ENCODE measurements around the gene NDUFS6.

Gene NDUFS6

DNA sequence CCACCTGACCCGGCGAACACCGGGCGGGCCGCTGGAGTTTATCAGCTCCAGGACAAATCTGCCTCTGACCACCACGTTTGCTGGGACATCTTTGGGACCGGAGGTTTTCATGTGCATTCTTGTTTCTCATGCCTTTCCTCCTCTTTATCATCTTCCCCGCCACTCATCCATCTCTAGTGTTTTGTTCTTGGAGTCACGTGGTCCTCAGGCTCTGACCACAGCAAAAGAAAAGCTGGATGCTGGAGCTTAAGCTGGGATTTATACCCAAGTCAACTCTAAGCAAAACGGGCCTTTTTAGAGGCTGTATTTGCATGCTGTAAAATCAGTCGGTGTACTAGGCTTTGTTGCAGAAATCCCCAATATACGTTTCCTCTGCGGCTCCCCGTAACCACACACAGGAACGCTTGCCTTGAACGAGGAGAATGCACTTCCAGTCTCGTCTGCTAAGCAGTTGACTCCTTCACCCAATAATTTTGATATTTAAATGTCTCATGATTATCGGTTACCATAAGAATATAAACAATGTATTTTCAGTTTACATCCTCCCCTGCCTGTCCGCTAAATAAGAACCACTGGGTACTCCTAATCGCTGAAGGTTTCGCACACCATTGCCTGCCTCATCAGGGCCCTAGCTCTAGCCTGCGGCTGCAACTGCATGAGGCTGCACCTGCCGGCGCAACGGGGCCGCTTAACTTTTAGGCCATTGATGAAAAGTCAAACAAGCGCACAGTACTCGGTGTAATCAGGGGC lies 560 bp upstream of the NDUFS6 start:
- H3K9me3 Mint-ChIP-seq = no peaks in the 10 kb centered on the region
- H3K4me3 Mint-ChIP-seq = peak overlapping the region; percentile 87 to 97
- no peaks in the 10 kb centered on the region for H3K27me3 Mint-ChIP-seq
- peak; percentile 61 for ATAC-seq (replicated peaks)
- H3K4me1 Mint-ChIP-seq (ENCODE audit: low read depth in 2 of 2) = peaks cover 47 to 48% of the 10 kb centered on the region in 2 donors
- peak overlapping the region; percentile 95 to 97 for H3K27ac Mint-ChIP-seq
- peak; percentile 30 to 64 (median 44) for DNase-seq
- peaks cover 75% of the 10 kb centered on the region for H3K36me3 Mint-ChIP-seq (ENCODE audit: insufficient read depth)

- DNase-seq = no peak
- Mint-ChIP-seq H3K9me3 (no peaks in the 10 kb centered on the region), H3K27ac (peak overlapping the region; percentile 95 to 97), H3K36me3 (ENCODE audit: insufficient read depth) (peaks cover 81% of the 10 kb centered on the region), H3K4me1 (ENCODE audit: low read depth in 2 of 2) (peaks cover 44 to 49% of the 10 kb centered on the region in 2 donors), H3K27me3 (no peaks in the 10 kb centered on the region), H3K4me3 (peak overlapping the region; percentile 87 to 97)
- ATAC-seq (replicated peaks) = no peak
These were observed 724 bp downstream of the NDUFS6 start for GRCh38 chr5:1801967-1802295.

DNA sequence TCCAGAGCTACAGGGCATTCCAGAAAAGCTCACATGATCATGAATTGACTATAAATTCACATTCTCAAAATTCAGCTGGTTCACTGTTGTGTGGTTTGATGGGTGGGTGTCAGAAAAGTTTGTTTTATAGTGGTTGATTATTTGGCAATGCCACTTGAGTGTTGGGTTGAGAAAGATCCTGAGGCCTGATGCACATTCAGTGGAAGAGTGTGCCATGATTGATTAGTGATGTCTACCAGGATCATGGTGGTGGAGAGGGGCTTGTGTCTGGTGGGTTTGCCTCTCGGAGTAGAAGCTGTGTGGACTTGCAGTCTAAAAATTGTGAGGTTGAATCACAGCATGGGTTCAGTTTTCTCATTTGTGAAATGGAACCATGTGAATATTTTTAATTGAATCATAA lies 2.0 kb downstream of the NDUFS6 start:
- peak overlapping the region; percentile 19 to 22 for H3K4me3 Mint-ChIP-seq

GRCh38 chr5:1804001-1804690 lies 2.9 kb downstream of the NDUFS6 start:
- peaks cover 83% of the 10 kb centered on the region for H3K36me3 Mint-ChIP-seq (ENCODE audit: insufficient read depth)
- H3K4me3 Mint-ChIP-seq = no peak overlapping the region
- H3K27me3 Mint-ChIP-seq = no peaks in the 10 kb centered on the region
- peak overlapping the region; percentile 38 to 59 for H3K27ac Mint-ChIP-seq
- H3K4me1 Mint-ChIP-seq (ENCODE audit: low read depth in 2 of 2) = peaks cover 39 to 54% of the 10 kb centered on the region in 2 donors
- no peak for ATAC-seq (replicated peaks)
- no peaks in the 10 kb centered on the region for H3K9me3 Mint-ChIP-seq
- DNase-seq = no peak

More for the DNA sequence above, 2.0 kb downstream of the NDUFS6 start:
- DNase-seq (no peak), ATAC-seq (replicated peaks) (no peak)
- Mint-ChIP-seq H3K27me3 (no peaks in the 10 kb centered on the region), H3K4me1 (ENCODE audit: low read depth in 2 of 2) (peaks cover 48 to 52% of the 10 kb centered on the region in 2 donors), H3K9me3 (no peaks in the 10 kb centered on the region), H3K27ac (peak overlapping the region; percentile 65 to 97), H3K36me3 (ENCODE audit: insufficient read depth) (peaks cover 82% of the 10 kb centered on the region)

- Mint-ChIP-seq H3K27me3 (no peaks in the 10 kb centered on the region), H3K4me3 (no peak overlapping the region), H3K27ac (peak overlapping the region in 1 of 2 donors; percentile 17), H3K9me3 (no peaks in the 10 kb centered on the region), H3K4me1 (ENCODE audit: low read depth in 2 of 2) (peaks cover 35 to 49% of the 10 kb centered on the region in 2 donors), H3K36me3 (ENCODE audit: insufficient read depth) (peaks cover 88% of the 10 kb centered on the region)
- DNase-seq (no peak), ATAC-seq (replicated peaks) (no peak)
These were observed 4.1 kb downstream of the NDUFS6 start for GRCh38 chr5:1805326-1805725.

DNA sequence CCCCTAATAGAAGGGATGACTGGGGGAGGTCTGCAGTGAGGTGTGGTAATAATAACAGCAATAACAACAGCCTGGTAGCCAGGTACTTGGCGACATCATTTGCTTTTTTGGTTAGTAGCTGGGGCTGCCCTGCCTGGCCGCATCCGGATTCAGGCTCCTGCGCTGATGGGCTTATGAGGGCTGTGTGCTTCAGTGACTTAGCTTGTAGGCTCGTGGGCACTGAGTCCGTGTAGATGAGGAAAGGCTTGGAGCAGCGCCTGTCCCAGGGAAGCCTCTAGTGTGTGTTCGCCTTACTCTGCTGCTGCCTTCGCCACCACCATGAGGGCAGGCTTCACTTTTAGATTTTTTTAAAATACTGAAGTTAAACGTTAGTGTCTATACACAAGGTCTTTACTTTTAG lies 4.5 kb downstream of the NDUFS6 start:
- no peaks in the 10 kb centered on the region for H3K27me3 Mint-ChIP-seq
- no peak overlapping the region for H3K27ac Mint-ChIP-seq
- H3K9me3 Mint-ChIP-seq = no peaks in the 10 kb centered on the region
- DNase-seq (no peak), ATAC-seq (replicated peaks) (no peak)
- peaks cover 31 to 45% of the 10 kb centered on the region in 2 donors for H3K4me1 Mint-ChIP-seq (ENCODE audit: low read depth in 2 of 2)
- no peak overlapping the region for H3K4me3 Mint-ChIP-seq
- peaks cover 87% of the 10 kb centered on the region for H3K36me3 Mint-ChIP-seq (ENCODE audit: insufficient read depth)

- peak overlapping the region in 1 of 2 donors; percentile 26 for H3K27ac Mint-ChIP-seq
These were observed 5.0 kb downstream of the NDUFS6 start for GRCh38 chr5:1806199-1806598.

GRCh38 chr5:1806974-1807373 lies 5.8 kb downstream of the NDUFS6 start:
- Mint-ChIP-seq H3K27me3 (no peaks in the 10 kb centered on the region), H3K9me3 (no peaks in the 10 kb centered on the region), H3K27ac (no peak overlapping the region), H3K36me3 (ENCODE audit: insufficient read depth) (peaks cover 91% of the 10 kb centered on the region), H3K4me3 (no peak overlapping the region), H3K4me1 (ENCODE audit: low read depth in 2 of 2) (peaks cover 28 to 41% of the 10 kb centered on the region in 2 donors)
- no peak for ATAC-seq (replicated peaks)
- no peak for DNase-seq

More at GRCh38 chr5:1806199-1806598, 5.0 kb downstream of the NDUFS6 start:
- H3K4me1 Mint-ChIP-seq (ENCODE audit: low read depth in 2 of 2) = peaks cover 28 to 42% of the 10 kb centered on the region in 2 donors
- H3K27me3 Mint-ChIP-seq = no peaks in the 10 kb centered on the region
- peaks cover 86% of the 10 kb centered on the region for H3K36me3 Mint-ChIP-seq (ENCODE audit: insufficient read depth)
- ATAC-seq (replicated peaks) (no peak), DNase-seq (no peak)
- no peak overlapping the region for H3K4me3 Mint-ChIP-seq
- no peaks in the 10 kb centered on the region for H3K9me3 Mint-ChIP-seq

DNA sequence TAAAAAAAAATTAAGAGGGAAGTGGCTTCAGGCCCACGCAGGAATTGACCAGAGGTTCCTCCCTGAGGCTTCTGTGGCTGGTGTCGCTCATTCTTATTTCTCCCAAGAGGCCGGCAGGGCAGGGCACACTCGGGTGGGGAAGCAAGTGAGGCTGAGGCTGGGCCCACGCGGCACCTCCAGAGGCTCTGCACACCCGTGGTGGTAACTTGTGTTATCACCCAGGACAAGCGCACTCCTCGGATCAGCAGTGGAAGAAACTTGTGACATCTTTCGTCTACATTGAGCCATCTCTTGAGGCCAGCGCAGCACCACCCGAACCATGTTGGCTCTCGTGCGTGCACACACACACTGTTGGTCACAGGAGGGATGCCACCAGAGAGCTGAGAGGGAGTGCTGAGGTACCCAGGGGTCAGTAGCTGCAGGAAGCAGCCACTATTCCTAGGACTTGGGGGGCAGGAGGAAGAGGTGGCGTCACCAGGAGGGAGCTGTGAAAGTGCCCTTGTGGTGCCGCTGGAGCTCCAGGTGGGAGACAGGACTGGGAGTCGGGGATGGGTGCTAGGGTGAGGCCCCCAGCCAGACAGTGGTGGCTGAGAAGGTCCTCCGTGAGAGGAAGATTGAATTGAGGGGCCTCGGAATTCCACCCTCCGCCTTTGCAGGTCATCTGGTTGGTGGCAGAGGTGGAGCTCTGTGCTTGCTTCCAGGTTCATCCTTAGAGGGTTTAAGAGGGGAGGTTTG lies 6.4 kb downstream of the NDUFS6 start:
- H3K27me3 Mint-ChIP-seq = no peaks in the 10 kb centered on the region
- H3K4me3 Mint-ChIP-seq = no peak overlapping the region
- DNase-seq (no peak), ATAC-seq (replicated peaks) (no peak)
- peaks cover 92% of the 10 kb centered on the region for H3K36me3 Mint-ChIP-seq (ENCODE audit: insufficient read depth)
- H3K27ac Mint-ChIP-seq = peak overlapping the region in 1 of 2 donors; percentile 7
- H3K4me1 Mint-ChIP-seq (ENCODE audit: low read depth in 2 of 2) = peaks cover 25 to 34% of the 10 kb centered on the region in 2 donors
- no peaks in the 10 kb centered on the region for H3K9me3 Mint-ChIP-seq

- Mint-ChIP-seq H3K27ac (peak overlapping the region in 1 of 2 donors; percentile 7), H3K4me1 (ENCODE audit: low read depth in 2 of 2) (peaks cover 20 to 27% of the 10 kb centered on the region in 2 donors), H3K4me3 (no peak overlapping the region), H3K36me3 (ENCODE audit: insufficient read depth) (peaks cover 95% of the 10 kb centered on the region), H3K9me3 (no peaks in the 10 kb centered on the region), H3K27me3 (no peaks in the 10 kb centered on the region)
- ATAC-seq (replicated peaks) (no peak), DNase-seq (no peak)
These were observed 7.2 kb downstream of the NDUFS6 start for GRCh38 chr5:1808439-1808838.

- peaks cover 94% of the 10 kb centered on the region for H3K36me3 Mint-ChIP-seq (ENCODE audit: insufficient read depth)
- no peak for DNase-seq
- no peak overlapping the region for H3K27ac Mint-ChIP-seq
- H3K27me3 Mint-ChIP-seq = no peaks in the 10 kb centered on the region
- peaks cover 12 to 27% of the 10 kb centered on the region in 2 donors for H3K4me1 Mint-ChIP-seq (ENCODE audit: low read depth in 2 of 2)
- no peaks in the 10 kb centered on the region for H3K9me3 Mint-ChIP-seq
- no peak overlapping the region for H3K4me3 Mint-ChIP-seq
- no peak for ATAC-seq (replicated peaks)
These were observed 8.3 kb downstream of the NDUFS6 start for GRCh38 chr5:1809416-1810035.

DNA sequence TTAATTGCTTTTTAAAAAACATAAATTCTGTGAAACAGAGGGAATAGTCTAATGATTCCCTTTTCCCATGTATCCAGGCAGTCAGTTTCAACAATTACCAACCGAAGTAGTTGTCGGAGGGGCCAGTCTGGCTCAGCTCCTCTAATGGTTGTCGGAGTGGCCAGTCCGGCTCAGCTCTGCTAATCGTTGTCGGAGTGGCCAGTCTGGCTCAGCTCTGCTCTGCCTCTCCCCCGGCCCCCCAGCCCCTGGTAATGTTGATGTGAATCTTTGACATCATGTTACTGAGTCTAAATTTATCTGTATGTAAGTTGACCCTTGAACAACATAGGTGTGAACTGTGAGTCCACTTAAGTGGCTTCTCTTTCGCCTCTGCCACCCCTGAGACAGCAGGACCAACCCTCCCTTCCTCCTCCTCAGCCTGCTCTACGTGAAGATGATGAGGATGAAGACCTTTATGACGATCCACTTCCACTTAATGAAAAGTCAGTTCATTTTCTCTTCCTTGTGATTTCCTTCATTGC lies 9.4 kb downstream of the NDUFS6 start:
- peaks cover 11 to 27% of the 10 kb centered on the region in 2 donors for H3K4me1 Mint-ChIP-seq (ENCODE audit: low read depth in 2 of 2)
- H3K4me3 Mint-ChIP-seq = no peak overlapping the region
- peaks cover 93% of the 10 kb centered on the region for H3K36me3 Mint-ChIP-seq (ENCODE audit: insufficient read depth)
- no peaks in the 10 kb centered on the region for H3K9me3 Mint-ChIP-seq
- DNase-seq (no peak), ATAC-seq (replicated peaks) (no peak)
- H3K27me3 Mint-ChIP-seq = no peaks in the 10 kb centered on the region
- no peak overlapping the region for H3K27ac Mint-ChIP-seq

All from effector memory CD8-positive, alpha-beta T cell (primary cell).